Effector memory CD8-positive, alpha-beta T cell (primary cell): ENCODE results near the gene DUT.

Experiments
- ATAC-seq: fragments of 150-1000 bp; cut with Tn5 transposase; replicated peaks from 2 replicates; pipeline ENCODE4 v1.10.0; 2021; ENCODE audit warnings: mild to moderate bottlenecking, moderate library complexity
- DNase-seq, 3 experiments: peaks; one replicate each; pipeline ENCODE4 v3.0.0; 2021
- H3K27ac Mint-ChIP-seq, 2 donors: one replicate each; pipeline ENCODE4 v1.8.0; 2022; ENCODE audit warnings: mild to moderate bottlenecking in 2 of 2, mixed read lengths in 2 of 2, moderate library complexity in 2 of 2
- H3K27me3 Mint-ChIP-seq, 2 donors: one replicate each; pipeline ENCODE4 v1.8.0; 2022; ENCODE audit warnings: mixed read lengths in 2 of 2
- H3K36me3 Mint-ChIP-seq: one replicate; pipeline ENCODE4 v1.8.0; 2022; ENCODE audit warnings: mild to moderate bottlenecking, moderate library complexity, mixed read lengths; ENCODE audit not compliant: insufficient read depth
- H3K4me1 Mint-ChIP-seq, 2 donors: one replicate each; pipeline ENCODE4 v1.8.0; 2022; ENCODE audit warnings: low read depth in 2 of 2, mixed read lengths in 2 of 2
- H3K4me3 Mint-ChIP-seq, 2 donors: one replicate each; pipeline ENCODE4 v1.8.0; 2022; ENCODE audit warnings: mild to moderate bottlenecking in 2 of 2, mixed read lengths in 2 of 2, moderate library complexity in 2 of 2
- H3K9me3 Mint-ChIP-seq, 2 donors: one replicate each; pipeline ENCODE4 v1.8.0; 2022; ENCODE audit warnings: mixed read lengths in 2 of 2

DUT gene

DNA sequence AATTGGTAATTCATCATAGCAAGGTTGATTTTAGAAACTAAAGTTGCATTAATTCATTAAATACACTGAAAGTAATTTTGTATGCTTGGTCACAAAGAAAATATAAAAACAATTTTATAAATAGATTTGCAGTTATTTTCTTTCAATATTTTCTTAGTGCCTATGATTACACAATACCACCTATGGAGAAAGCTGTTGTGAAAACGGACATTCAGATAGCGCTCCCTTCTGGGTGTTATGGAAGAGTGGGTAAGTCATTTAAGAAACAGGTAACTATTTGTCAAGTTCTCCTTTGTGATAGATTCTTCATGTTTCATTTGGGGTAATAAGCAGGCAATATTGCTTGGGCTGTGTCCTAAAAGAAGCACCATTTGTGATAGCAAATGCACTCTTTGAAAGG, 3.0 kb downstream of the DUT start:
- Mint-ChIP-seq H3K4me3 (no peak overlapping the region), H3K36me3 (peaks cover 43% of the 10 kb centered on the region)

DNA sequence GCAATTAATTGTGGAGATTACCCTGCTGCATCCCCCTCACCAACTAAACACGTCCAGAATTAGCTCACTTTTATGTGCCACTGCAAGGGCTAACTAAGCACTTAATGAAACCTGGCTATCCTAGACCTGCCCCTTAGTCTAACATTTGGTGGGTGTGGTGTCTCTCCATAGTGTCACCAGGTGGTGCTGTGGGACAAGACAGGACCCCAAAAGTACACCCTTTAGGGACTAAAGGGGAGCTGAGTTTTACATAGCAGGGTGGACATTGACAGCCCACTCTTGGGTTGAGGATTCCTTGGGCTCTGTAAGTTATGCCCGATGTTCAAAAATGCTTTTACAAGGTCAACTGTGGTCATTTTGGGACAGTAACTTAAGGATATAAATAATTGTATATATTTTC, 5.7 kb downstream of the DUT start:
- no peak overlapping the region for H3K27ac Mint-ChIP-seq
- H3K9me3 Mint-ChIP-seq, result no peaks in the 10 kb centered on the region
- H3K4me1 Mint-ChIP-seq, result peaks cover 4 to 9% of the 10 kb centered on the region in 2 donors
- no peak for DNase-seq
- peaks cover 51% of the 10 kb centered on the region for H3K36me3 Mint-ChIP-seq
- no peaks in the 10 kb centered on the region for H3K27me3 Mint-ChIP-seq
- peak; percentile 23 for ATAC-seq
- no peak overlapping the region for H3K4me3 Mint-ChIP-seq

More for the DNA sequence above, 3.0 kb downstream of the DUT start:
- ATAC-seq (no peak), DNase-seq (no peak)
- Mint-ChIP-seq H3K9me3 (no peaks in the 10 kb centered on the region), H3K27ac (no peak overlapping the region), H3K27me3 (no peaks in the 10 kb centered on the region), H3K4me1 (peaks cover 9 to 22% of the 10 kb centered on the region in 2 donors)

DNA sequence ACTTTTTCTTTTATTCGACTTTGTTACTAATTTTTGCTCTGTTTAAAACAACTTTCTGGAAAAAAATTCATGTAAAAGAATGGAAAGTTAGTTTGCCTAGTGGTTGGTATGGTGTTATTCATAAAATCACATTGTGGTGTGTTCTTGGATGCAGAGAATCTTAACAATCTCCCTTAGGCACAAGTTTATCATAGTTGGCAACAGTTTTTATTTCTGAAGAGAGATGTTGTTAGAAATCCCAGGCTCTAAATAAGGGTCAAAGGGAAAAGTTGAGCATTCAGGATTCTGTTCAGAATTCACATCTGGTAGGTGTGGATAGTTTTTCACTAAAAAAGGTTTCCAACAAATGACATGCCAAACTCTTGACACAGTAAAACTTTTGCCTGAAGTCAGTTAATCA, 6.4 kb downstream of the DUT start:
- Mint-ChIP-seq H3K27ac (no peak overlapping the region), H3K27me3 (no peaks in the 10 kb centered on the region), H3K4me1 (peaks cover 4 to 5% of the 10 kb centered on the region in 2 donors), H3K4me3 (no peak overlapping the region), H3K36me3 (peaks cover 51% of the 10 kb centered on the region), H3K9me3 (no peaks in the 10 kb centered on the region)
- ATAC-seq, result no peak
- DNase-seq, result no peak

DNA sequence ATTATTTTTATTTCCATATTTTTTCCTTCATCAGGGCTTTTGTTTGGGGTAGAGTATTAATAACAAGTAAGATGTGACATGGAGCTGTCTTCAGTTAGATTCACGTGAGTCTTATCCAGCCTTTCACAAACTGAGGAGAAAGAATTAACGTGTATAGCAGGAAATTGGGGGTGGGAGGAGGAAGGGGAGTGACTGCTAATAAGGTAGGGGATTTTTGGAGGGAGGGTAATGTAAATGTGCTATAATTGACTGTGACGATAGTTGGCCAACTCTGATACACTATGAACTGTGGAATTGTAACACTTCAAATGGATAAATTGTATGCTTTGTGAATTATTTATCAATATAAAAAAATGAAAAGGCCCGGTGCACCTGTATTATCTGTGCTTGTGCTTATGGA, 8.9 kb downstream of the DUT start:
- DNase-seq (no peak), ATAC-seq (no peak)
- peaks cover 0 to 4% of the 10 kb centered on the region in 2 donors for H3K4me1 Mint-ChIP-seq
- no peaks in the 10 kb centered on the region for H3K9me3 Mint-ChIP-seq
- no peak overlapping the region for H3K4me3 Mint-ChIP-seq
- H3K27ac Mint-ChIP-seq, result peak overlapping the region; percentile 26 to 54
- peaks cover 51% of the 10 kb centered on the region for H3K36me3 Mint-ChIP-seq
- H3K27me3 Mint-ChIP-seq, result no peaks in the 10 kb centered on the region

DNA sequence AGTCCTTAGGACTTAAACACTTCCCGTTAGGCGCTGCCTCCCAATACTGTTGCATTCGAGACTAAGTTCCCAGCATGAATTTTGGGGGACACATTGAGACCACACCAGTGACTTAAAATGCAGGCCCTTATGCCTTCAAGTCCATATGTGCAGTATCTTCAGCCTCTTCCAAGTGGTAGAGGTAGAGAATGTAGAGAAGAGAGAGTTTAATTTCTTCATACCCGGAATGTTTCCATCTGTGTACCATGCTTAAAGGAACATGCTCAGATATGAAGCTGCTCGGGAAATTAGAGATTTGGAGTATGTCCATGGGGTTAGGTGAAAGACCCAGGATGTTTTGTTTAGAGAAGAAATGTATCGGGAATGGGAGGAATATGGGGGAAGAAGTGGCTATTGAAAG, 12.6 kb downstream of the DUT start:
- Mint-ChIP-seq H3K4me1 (no peaks in the 10 kb centered on the region), H3K27me3 (no peaks in the 10 kb centered on the region), H3K9me3 (no peaks in the 10 kb centered on the region), H3K4me3 (no peak overlapping the region), H3K36me3 (peaks cover 32% of the 10 kb centered on the region), H3K27ac (no peak overlapping the region)
- no peak for ATAC-seq
- DNase-seq, result no peak

DNA sequence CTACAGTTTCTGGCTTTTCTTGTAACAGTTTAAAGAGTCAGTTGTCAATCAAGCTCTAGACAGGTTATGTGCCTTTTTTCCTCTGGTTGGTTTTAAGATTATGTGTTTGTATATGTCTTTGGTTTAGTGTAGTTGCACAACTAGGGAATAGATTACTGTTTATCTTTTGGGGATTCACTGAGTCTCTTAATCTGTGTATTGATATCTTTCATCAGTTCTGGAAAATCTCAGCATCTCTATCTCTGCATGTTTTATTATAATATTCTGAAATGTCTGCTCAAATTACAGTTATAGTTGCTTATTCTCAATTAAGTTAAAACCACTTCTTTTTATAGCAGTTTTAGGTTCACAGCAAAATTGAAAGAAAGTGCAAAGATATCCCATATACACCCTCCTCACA, 14.3 kb downstream of the DUT start:
- peak overlapping the region in 1 of 2 donors; percentile 2 for H3K27ac Mint-ChIP-seq
- no peak overlapping the region for H3K4me3 Mint-ChIP-seq
- ATAC-seq, result no peak

DNA sequence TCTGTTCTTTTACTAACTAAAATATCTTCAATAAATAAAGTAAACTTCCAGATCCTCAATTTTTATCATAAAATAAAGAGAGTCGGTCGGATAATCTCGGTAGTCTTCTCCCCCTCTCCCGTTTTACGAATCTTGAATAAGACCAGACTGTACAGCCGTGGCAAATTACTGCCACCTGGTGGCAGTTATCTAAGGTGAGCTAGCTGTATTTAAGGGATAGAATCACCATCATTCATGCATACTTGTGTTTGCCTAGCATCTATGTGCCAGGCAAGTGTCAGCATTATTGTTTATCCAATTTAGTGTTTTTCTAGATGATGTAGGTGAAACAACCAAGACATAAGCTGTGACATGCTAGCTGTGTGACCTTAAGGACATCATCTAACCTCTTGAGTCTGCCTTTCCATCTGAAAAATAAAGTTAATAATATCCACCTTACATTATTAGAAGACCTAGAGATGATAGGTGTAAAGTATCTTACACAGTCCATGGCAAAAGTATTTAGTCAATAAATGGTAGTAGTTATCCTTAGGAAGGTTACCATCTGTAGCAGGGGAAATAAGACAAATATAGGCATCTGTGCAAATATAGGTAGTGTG, 21.3 kb downstream of the DUT start:
- H3K4me1 Mint-ChIP-seq, result peaks cover 0 to 2% of the 10 kb centered on the region in 2 donors
- H3K36me3 Mint-ChIP-seq, result no peaks in the 10 kb centered on the region
- DNase-seq (peak; percentile 35 to 37 (median 37)), ATAC-seq (peak; percentile 83)
- no peak overlapping the region for H3K4me3 Mint-ChIP-seq
- peaks cover 0 to 9% of the 10 kb centered on the region in 2 donors for H3K27me3 Mint-ChIP-seq
- no peaks in the 10 kb centered on the region for H3K9me3 Mint-ChIP-seq
- H3K27ac Mint-ChIP-seq, result no peak overlapping the region

More for the DNA sequence above, 14.3 kb downstream of the DUT start:
- Mint-ChIP-seq H3K9me3 (no peaks in the 10 kb centered on the region), H3K27me3 (no peaks in the 10 kb centered on the region), H3K36me3 (peaks cover 24% of the 10 kb centered on the region), H3K4me1 (no peaks in the 10 kb centered on the region)
- no peak for DNase-seq

DNA sequence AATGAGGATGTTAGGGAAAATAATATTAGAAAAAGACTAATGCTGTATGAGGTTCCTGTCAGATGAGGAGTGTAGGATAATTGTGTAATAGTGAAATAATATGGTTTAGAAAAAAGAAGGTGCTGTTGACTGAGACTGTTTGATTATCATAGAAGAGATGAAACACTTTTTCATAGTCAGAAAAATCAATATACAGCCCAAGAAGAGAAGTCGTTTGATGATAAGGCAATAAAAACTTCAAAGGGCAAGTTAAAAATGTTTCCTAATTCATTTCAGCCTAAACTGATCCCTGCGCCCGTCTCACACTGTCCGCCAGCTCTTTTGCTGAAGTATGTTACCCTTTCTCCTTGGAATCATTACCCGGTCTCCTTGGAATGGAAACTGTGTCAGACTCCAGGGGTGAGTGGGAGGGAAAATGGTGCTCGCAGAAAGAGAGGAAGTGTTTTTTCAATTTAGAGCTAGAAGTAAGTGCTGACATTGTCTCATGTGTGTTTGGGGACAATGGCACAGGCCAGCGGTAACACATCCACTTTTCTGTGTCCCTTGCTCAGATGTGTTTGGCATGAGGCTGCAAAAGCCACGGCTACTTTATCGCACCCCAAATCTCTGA, 23.6 kb downstream of the DUT start:
- H3K36me3 Mint-ChIP-seq, result no peaks in the 10 kb centered on the region
- ATAC-seq (no peak), DNase-seq (no peak)
- no peak overlapping the region for H3K27ac Mint-ChIP-seq
- no peaks in the 10 kb centered on the region for H3K9me3 Mint-ChIP-seq
- peaks cover 0 to 9% of the 10 kb centered on the region in 2 donors for H3K27me3 Mint-ChIP-seq
- peaks cover 5 to 7% of the 10 kb centered on the region in 2 donors for H3K4me1 Mint-ChIP-seq
- H3K4me3 Mint-ChIP-seq, result no peak overlapping the region

DNA sequence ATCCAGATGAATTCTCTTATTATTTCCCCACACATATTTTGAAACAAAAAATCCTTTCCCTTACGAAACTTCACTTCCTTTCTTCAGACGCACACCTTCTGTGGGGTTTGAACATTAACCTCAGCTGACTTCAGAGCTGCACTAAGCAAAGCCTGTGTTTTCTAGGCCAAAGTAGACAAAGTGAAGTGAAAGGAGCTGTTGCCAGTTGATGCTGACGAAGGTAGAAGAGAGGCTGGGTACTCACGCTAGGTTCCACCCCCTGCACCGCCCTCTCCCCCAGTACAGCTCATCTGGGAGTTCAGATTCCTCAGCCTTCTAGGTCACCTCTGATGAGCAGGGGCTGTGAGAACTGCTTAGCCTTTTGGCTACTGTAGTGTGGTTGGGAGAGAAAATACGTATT, 24.1 kb downstream of the DUT start:
- DNase-seq, result no peak
- no peak for ATAC-seq
- Mint-ChIP-seq H3K9me3 (no peaks in the 10 kb centered on the region), H3K4me3 (no peak overlapping the region), H3K36me3 (no peaks in the 10 kb centered on the region), H3K4me1 (peaks cover 5 to 7% of the 10 kb centered on the region in 2 donors), H3K27me3 (peaks cover 0 to 9% of the 10 kb centered on the region in 2 donors), H3K27ac (no peak overlapping the region)

DNA sequence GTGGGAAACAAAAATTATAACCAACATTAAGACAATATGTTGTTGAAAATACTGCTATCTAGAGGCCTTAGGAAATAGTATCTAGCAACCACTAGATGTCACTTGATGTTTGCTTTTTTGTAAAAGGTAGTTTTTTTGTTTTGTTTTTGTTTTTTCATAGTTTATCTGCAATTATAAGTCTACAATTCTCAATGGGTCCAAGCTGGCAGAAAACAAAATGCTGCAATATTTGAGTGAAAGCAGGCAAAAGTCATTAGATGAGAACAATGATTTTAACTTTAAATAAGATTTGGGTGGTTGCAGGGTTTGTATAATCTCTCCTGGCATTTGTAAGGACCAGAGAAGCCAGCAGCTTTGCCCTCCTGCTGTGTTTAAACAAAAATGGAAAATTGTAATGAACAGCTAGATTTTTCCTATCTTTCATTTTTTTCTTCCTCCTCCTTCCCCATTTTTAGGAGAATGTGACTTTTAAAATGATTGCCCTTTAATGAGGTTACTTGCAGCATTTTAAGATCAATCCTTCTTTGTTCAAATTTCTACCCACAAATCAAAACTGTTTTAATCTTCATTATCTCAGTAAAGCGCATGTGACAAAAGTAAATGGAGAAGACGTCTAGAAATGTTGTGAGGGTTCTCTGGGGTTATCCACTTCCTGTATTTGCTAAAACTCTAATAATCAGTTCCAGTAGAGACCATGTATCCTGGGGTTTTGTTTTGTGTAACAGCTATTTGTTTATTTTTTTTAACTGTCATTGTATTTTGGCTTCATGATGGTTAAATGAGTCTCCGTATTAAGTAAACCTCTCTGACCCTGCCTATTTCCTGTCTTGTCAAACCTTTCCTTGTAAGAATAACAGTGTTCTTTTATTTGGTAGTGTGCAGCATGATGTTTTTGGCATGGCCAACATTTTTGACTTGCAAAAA, 27.3 kb downstream of the DUT start:
- no peak for ATAC-seq
- H3K27me3 Mint-ChIP-seq, result no peaks in the 10 kb centered on the region
- no peaks in the 10 kb centered on the region for H3K36me3 Mint-ChIP-seq
- peaks cover 3 to 7% of the 10 kb centered on the region in 2 donors for H3K4me1 Mint-ChIP-seq
- no peak for DNase-seq
- H3K4me3 Mint-ChIP-seq, result no peak overlapping the region
- no peaks in the 10 kb centered on the region for H3K9me3 Mint-ChIP-seq
- H3K27ac Mint-ChIP-seq, result peak overlapping the region in 1 of 2 donors; percentile 68

DNA sequence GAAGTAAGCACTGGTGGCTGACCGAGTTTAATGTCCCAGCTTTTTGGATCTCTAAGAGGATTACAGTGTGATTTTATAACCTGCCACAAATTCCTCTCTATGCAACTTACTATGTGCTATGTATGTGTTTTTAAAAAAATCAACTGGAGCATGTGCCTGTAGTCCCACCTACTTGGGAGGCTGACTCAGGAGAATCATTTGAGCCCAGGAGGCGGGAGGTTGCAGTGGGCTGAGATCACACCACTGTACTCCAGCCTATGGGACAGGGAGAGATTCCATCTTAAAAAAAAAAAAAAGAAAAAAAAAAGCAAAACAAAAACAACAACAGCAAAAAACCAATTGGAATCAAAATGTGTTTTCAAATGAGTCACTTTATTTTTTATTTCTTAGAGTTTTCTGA, 29.6 kb downstream of the DUT start:
- DNase-seq, result no peak

DNA sequence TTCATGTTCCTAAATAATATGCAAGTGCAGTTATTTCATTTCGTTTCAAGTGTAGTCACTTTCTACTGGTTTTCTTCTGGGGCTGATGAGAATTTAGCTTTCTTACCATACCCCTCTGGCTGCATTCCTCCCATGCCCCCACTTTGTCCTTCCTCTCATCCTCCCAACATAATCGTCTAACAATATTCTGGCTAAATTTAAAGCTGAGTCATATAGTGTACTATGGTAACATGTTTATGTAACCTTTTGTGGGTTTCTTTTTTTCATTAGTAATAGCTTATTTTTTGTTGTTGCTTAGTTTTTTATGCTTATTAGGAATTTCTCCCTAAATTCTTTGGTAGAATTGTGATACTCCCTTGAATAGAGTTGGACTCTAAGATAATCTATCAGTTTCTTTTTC, 30.5 kb downstream of the DUT start:
- H3K4me1 Mint-ChIP-seq, result peaks cover 3 to 7% of the 10 kb centered on the region in 2 donors
- no peak overlapping the region for H3K27ac Mint-ChIP-seq
- H3K36me3 Mint-ChIP-seq, result no peaks in the 10 kb centered on the region
- DNase-seq (no peak), ATAC-seq (no peak)
- no peaks in the 10 kb centered on the region for H3K9me3 Mint-ChIP-seq
- peaks cover 6 to 15% of the 10 kb centered on the region in 2 donors for H3K27me3 Mint-ChIP-seq
- H3K4me3 Mint-ChIP-seq, result no peak overlapping the region

More for the DNA sequence above, 29.6 kb downstream of the DUT start:
- no peak overlapping the region for H3K27ac Mint-ChIP-seq
- H3K9me3 Mint-ChIP-seq, result no peaks in the 10 kb centered on the region
- H3K27me3 Mint-ChIP-seq, result peaks cover 0 to 10% of the 10 kb centered on the region in 2 donors
- peaks cover 3 to 7% of the 10 kb centered on the region in 2 donors for H3K4me1 Mint-ChIP-seq
- no peaks in the 10 kb centered on the region for H3K36me3 Mint-ChIP-seq
- ATAC-seq, result no peak
- H3K4me3 Mint-ChIP-seq, result no peak overlapping the region

DNA sequence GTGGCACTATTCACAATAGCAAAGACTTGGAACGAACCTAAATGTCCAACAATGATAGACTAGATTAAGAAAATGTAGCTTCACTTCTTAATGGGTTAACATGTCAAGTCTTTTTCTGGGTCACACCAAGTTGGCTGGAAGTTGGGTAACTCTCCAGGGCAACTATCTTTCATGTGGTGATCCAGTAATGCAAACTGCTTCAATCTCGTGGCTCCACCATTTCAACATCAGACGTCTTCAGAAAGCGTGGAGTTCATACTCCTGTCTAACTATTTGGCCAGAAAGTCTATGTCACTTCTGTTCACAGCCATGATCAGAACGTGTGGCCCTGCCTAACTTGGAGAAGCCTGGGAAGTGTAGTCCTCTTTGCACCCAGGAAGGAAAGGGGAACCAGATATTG, 32.2 kb downstream of the DUT start:
- no peaks in the 10 kb centered on the region for H3K9me3 Mint-ChIP-seq
- no peak overlapping the region for H3K27ac Mint-ChIP-seq
- no peak overlapping the region for H3K4me3 Mint-ChIP-seq
- DNase-seq (no peak), ATAC-seq (no peak)
- H3K36me3 Mint-ChIP-seq, result no peaks in the 10 kb centered on the region
- peaks cover 21 to 24% of the 10 kb centered on the region in 2 donors for H3K27me3 Mint-ChIP-seq
- H3K4me1 Mint-ChIP-seq, result peaks cover 3 to 6% of the 10 kb centered on the region in 2 donors
